ENCODE results near the gene ATAT1.

GRCh38 chr6:30578051-30578450 lies 48.6 kb upstream of the ATAT1 start:
- TF ChIP-seq POU6F1 (CRISPR knock-in tag; IDR thresholded peaks at IDR 0.05; ENCODE audit: borderline replicate concordance, low read depth) (no peak), ARNTL (CRISPR knock-in tag; IDR thresholded peaks at IDR 0.05; ENCODE audit: borderline replicate concordance, low read depth) (no peak), ZFP30 (CRISPR knock-in tag; IDR thresholded peaks at IDR 0.05) (no peak), CSRNP3 (CRISPR knock-in tag; IDR thresholded peaks at IDR 0.05) (no peak)
